ENCODE measurements around the gene EPHB2. TPM values are rescaled to one million over a fixed set of nuclear protein-coding genes. Genes with fewer than 3 reads are reported as not detected.
"Not testable (repeated sequence)": the region's sequence is repeated elsewhere in the genome, so short reads cannot be mapped to it uniquely, and the experiment has no call there.

The EPHB2 gene
- total RNA-seq, 6 experiments from 2014 or later: 13.1 to 36.4 (median 30.9) TPM

DNA sequence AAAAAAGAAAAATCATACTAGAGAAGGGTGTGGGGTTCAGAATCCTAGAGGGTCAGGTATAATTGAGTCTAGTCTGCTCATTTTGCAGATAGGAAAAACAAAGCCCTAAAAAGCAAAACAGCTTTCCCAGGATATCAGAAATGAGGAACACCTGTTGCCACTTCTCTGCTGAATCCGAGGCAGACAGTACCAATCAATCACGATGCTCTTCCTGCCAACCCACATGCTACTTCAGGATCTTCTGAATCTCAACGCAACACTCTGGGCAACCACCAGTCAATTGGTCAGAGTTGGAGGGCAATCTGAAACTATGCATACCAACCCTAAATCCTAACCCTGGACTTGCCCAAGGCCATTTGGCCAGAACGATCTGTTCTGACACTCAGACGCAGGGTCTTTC lies 128.3 kb downstream of the EPHB2 start:
- H3K27ac Mint-ChIP-seq: no peak overlapping the region
- H3K4me1 Mint-ChIP-seq (ENCODE audit: low read depth): no peaks in the 10 kb centered on the region; the same call in 1 of the 2 replicates
- no peaks in the 10 kb centered on the region for H3K9me3 Mint-ChIP-seq
- TF ChIP-seq, protein P1, sequence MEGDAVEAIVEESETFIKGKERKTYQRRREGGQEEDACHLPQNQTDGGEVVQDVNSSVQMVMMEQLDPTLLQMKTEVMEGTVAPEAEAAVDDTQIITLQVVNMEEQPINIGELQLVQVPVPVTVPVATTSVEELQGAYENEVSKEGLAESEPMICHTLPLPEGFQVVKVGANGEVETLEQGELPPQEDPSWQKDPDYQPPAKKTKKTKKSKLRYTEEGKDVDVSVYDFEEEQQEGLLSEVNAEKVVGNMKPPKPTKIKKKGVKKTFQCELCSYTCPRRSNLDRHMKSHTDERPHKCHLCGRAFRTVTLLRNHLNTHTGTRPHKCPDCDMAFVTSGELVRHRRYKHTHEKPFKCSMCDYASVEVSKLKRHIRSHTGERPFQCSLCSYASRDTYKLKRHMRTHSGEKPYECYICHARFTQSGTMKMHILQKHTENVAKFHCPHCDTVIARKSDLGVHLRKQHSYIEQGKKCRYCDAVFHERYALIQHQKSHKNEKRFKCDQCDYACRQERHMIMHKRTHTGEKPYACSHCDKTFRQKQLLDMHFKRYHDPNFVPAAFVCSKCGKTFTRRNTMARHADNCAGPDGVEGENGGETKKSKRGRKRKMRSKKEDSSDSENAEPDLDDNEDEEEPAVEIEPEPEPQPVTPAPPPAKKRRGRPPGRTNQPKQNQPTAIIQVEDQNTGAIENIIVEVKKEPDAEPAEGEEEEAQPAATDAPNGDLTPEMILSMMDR (IDR thresholded peaks at IDR 0.05): no peak
- no peak overlapping the region for H3K4me3 Mint-ChIP-seq
- no peak for DNase-seq
- peaks cover 11% of the 10 kb centered on the region for H3K27me3 Mint-ChIP-seq (ENCODE audit: insufficient read depth)
- H3K36me3 Mint-ChIP-seq (ENCODE audit: low read depth): no peaks in the 10 kb centered on the region

DNA sequence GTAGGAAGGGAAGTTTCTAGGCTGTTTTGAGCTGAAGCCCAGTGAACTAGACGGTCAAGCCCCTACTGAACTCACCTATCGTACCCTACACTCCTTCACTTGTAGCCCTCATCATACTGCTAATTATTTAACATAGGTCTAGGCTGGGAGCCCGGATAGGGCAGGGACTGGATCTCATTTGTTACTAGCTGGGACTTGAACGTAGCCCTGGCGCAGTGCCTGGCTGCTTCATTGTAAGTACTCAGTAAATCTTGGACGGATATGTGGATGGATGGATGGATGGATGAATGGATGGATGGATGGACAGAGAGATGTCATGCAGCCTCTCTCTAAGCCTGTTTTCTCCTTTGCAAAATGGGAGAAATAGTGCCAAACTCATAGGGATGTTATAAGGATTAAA lies 129.2 kb downstream of the EPHB2 start:
- Mint-ChIP-seq H3K27me3 (ENCODE audit: insufficient read depth) (peaks cover 11% of the 10 kb centered on the region), H3K9me3 (no peaks in the 10 kb centered on the region), H3K4me3 (no peak overlapping the region), H3K36me3 (ENCODE audit: low read depth) (no peaks in the 10 kb centered on the region), H3K27ac (no peak overlapping the region), H3K4me1 (ENCODE audit: low read depth) (no peaks in the 10 kb centered on the region; the same call in 1 of the 2 replicates)
- TF ChIP-seq, protein P1 (IDR thresholded peaks at IDR 0.05): no peak
- no peak for DNase-seq

GRCh38 chr1:22841142-22841541 lies 130.5 kb downstream of the EPHB2 start:
- TF ChIP-seq, protein P1 (IDR thresholded peaks at IDR 0.05): no peak
- no peaks in the 10 kb centered on the region for H3K36me3 Mint-ChIP-seq (ENCODE audit: low read depth)
- H3K4me1 Mint-ChIP-seq (ENCODE audit: low read depth): no peaks in the 10 kb centered on the region; the same call in 1 of the 2 replicates
- H3K9me3 Mint-ChIP-seq: no peaks in the 10 kb centered on the region
- no peak overlapping the region for H3K4me3 Mint-ChIP-seq
- no peak overlapping the region for H3K27ac Mint-ChIP-seq
- no peak for DNase-seq
- H3K27me3 Mint-ChIP-seq (ENCODE audit: insufficient read depth): peaks cover 13% of the 10 kb centered on the region

DNA sequence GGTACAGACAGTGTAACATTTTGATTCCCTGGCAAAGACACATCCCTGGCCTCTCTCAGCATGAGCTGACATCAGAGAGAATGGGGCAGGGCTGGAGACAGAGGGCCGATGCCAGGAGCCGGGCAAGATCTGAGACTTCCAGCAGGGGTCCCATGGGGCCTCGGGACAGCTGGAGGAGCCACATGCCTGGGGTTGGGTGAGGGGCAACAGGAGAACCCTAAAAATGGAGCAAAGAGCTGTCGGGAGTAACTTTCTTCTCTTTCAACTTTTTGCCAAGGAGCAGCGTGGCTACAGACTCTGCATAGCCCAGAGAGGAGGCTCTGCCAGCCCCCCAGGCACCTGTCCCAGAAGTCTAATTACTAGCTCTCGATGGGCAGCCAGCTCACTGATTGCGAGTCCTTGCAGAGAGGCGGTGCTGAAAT lies 131.2 kb downstream of the EPHB2 start:
- Mint-ChIP-seq H3K9me3 (no peaks in the 10 kb centered on the region), H3K4me1 (ENCODE audit: low read depth) (no peaks in the 10 kb centered on the region), H3K4me3 (no peak overlapping the region), H3K27ac (no peak overlapping the region), H3K27me3 (ENCODE audit: insufficient read depth) (peaks cover 16% of the 10 kb centered on the region), H3K36me3 (ENCODE audit: low read depth) (no peaks in the 10 kb centered on the region)
- DNase-seq: no peak
- TF ChIP-seq, protein P1 (IDR thresholded peaks at IDR 0.05): no peak

DNA sequence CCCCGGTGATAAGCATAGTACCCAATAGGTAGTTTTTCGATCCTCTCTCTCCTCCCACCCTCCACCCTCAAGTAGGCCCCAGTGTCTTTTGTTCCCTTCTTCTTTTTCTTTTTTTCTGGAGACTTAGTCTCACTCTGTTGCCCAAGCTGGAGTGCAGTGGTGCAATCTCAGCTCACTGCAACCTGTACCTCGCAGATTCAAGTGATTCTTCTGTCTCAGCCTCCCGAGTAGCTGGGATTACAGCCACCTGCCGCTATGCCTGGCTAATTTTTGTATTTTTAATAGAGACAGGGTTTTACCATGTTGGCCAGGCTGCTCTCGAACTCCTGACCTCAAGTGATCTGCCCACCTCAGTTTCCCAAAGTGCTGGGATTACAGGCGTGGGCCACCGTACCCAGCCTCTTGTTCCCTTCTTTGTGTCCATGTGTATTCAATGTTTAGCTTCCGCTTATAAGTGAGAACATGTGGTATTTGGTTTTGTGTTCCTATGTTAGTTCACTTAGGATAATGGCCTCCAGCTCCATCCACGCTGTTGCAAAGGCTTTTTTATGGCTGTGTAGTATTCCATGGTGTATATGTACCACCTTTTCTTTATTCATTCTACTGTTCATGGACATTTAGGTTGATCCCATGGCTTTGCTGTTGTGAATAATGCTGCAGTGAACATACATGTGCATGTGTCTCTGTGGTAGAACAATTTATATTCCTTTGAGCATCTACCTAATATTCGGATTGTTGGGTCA lies 133.0 kb downstream of the EPHB2 start:
- H3K4me3 Mint-ChIP-seq; H3K36me3 Mint-ChIP-seq (ENCODE audit: low read depth); H3K27ac Mint-ChIP-seq; DNase-seq; H3K4me1 Mint-ChIP-seq (ENCODE audit: low read depth); H3K9me3 Mint-ChIP-seq: not testable (repeated sequence)
- H3K27me3 Mint-ChIP-seq (ENCODE audit: insufficient read depth): peaks cover 16% of the 10 kb centered on the region

DNA sequence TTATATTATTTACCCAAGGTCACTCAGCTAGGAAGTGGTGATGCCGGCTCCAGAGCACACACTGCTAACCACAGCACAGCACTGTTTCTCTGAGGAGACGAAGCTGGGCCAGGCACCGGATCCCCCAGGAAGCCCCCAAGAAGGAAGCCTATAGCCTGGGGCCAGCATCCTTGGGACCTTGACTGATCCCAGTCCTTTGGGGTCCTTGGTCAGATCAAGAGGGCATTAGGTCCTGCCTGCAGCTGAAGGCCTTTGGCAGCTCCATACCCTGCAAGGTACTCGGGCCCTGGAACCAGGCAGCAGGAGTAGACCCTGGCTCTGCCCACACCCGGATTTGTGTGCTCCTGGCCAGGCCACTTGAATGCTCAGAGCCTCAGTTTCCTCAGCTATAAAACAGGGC lies 134.0 kb downstream of the EPHB2 start:
- Mint-ChIP-seq H3K36me3 (ENCODE audit: low read depth) (peaks cover 11% of the 10 kb centered on the region), H3K27me3 (ENCODE audit: insufficient read depth) (peaks cover 18% of the 10 kb centered on the region), H3K9me3 (peaks cover 10% of the 10 kb centered on the region; the same call in 1 of the 2 replicates), H3K27ac (no peak overlapping the region), H3K4me3 (no peak overlapping the region), H3K4me1 (ENCODE audit: low read depth) (no peaks in the 10 kb centered on the region)
- no peak for DNase-seq
- TF ChIP-seq, protein P1 (IDR thresholded peaks at IDR 0.05): no peak
